Putamen (tissue), 1 donor: Measurements from ENCODE around the gene CCDC34.

Experiments
- DNase-seq: peaks from one replicate; pipeline ENCODE4 v3.0.0-alpha.2; 2016; ENCODE audit warnings: low spot score

The CCDC34 gene

DNA sequence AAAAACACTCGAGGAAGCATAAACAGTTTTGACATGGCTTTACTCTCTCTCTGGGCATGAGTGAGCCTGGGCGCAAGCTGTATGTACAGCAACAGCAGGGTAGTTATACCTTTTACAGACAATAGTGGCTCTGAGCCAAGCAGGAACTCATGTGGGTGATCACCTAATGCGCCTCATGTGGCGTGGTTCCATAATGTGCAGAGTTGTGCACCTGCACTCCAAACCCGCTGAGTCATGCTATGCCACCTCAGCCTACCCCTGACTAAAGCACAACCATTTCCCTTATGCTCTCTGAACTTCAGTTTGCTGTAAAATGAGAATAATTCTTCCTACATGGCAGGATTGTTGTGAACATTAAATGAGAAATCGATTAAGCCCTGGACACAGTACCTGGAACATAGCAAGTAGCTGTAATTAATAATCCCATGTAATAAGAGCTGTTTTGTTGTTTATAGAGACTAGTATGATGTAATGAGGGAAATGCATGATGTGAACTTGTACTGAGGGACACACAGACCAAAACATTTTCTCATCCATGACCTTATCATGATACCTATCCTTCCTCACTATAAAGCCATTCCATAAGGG, 71.6 kb downstream of the CCDC34 start:
- no peak for DNase-seq

DNA sequence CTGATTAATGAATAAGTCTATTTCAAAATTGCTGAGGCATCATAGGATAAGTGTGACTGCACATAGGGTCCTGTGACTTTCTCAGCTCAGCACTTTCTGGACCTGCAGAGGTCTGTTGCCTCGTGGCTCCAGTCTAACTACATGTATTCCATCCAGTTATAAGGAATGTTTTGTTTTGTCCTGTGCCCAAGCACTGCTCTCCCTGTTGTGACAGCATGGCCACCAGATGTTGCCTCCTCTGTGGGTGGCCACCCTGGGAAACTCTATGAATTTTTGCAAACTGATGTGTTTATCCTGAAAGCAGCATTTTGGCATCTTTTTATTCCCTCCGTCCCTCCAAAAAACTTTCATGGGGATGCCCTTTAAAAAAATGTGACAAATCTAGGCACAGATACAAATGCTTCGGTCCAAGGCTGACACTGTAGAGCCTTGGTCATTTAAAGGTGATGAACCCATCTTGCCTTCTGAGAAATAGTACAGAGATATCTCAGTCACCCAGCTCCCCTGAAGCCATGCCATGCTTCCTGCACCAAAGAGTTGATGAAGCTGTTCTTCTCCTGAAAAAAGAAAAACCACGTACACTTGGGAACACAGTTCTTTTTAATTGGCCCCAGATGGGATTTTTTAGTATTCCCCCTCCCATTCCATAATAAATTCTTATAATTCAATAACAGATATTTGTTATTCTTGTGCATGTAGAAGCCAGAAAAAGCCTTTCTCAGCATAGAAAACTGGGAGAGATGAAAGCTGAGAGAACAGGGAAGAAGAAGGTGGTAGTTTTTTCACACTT, 72.6 kb downstream of the CCDC34 start:
- no peak for DNase-seq
